ENCODE results near the gene RAB5IF.

DNA sequence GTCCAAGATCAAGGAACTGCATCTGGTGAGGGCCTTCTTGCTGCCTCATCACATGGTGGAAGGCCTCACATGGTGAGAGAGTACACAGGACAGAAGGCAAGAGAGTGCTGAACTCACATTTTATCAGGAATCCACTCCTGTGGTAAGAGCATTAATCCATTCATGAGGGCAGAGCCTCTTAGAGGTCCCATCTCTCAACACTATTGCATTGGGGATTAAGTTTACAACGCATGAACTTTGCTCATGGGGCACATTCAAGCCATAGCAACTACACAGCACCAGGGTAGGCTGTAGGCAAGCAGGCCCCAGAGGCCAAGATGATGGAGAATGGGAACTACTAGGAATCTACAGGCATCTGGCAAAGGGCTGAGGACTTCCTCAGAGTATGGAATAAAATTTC lies 42.2 kb upstream of the RAB5IF start:
- TF ChIP-seq, protein P1, sequence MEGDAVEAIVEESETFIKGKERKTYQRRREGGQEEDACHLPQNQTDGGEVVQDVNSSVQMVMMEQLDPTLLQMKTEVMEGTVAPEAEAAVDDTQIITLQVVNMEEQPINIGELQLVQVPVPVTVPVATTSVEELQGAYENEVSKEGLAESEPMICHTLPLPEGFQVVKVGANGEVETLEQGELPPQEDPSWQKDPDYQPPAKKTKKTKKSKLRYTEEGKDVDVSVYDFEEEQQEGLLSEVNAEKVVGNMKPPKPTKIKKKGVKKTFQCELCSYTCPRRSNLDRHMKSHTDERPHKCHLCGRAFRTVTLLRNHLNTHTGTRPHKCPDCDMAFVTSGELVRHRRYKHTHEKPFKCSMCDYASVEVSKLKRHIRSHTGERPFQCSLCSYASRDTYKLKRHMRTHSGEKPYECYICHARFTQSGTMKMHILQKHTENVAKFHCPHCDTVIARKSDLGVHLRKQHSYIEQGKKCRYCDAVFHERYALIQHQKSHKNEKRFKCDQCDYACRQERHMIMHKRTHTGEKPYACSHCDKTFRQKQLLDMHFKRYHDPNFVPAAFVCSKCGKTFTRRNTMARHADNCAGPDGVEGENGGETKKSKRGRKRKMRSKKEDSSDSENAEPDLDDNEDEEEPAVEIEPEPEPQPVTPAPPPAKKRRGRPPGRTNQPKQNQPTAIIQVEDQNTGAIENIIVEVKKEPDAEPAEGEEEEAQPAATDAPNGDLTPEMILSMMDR (IDR thresholded peaks at IDR 0.05): no peak
- no peak for TF ChIP-seq POLR2A (IDR thresholded peaks at IDR 0.05)

All from vagina (tissue), 2 donors.